ENCODE results near the gene R3HDM4. TPM values are rescaled to one million over a fixed set of nuclear protein-coding genes. Genes with fewer than 3 reads are reported as not detected.

The R3HDM4 gene
- total and polyA plus RNA-seq, 9 of the 15 experiments (the other 6 are each of a cell fraction or from before 2014, with no cell fraction given) = 3.2 to 154 (median 59.0) TPM

DNA sequence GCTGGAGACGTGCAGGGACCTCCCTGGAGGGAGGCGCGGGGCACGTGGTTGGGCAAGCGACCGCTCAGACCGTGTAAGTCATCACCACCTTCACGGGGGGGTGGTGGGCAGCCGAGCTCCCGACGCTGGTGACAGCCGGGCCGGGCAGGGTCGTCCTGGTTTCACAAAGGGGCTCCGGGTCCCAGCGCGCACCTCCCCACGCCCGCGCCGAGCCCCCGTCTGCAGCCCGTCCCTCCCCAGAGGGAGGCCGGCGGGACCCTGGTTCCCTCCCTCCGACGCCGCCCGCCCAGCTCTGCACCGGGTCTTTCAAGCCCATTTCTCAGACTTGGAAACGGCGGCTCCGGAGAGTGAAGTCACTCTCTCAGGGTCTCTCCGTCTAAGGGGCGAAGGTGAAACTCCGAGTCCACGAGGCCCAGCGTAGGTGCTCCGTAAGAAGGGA lies 12.1 kb upstream of the R3HDM4 start (continued):
- TF ChIP-seq, protein P1, sequence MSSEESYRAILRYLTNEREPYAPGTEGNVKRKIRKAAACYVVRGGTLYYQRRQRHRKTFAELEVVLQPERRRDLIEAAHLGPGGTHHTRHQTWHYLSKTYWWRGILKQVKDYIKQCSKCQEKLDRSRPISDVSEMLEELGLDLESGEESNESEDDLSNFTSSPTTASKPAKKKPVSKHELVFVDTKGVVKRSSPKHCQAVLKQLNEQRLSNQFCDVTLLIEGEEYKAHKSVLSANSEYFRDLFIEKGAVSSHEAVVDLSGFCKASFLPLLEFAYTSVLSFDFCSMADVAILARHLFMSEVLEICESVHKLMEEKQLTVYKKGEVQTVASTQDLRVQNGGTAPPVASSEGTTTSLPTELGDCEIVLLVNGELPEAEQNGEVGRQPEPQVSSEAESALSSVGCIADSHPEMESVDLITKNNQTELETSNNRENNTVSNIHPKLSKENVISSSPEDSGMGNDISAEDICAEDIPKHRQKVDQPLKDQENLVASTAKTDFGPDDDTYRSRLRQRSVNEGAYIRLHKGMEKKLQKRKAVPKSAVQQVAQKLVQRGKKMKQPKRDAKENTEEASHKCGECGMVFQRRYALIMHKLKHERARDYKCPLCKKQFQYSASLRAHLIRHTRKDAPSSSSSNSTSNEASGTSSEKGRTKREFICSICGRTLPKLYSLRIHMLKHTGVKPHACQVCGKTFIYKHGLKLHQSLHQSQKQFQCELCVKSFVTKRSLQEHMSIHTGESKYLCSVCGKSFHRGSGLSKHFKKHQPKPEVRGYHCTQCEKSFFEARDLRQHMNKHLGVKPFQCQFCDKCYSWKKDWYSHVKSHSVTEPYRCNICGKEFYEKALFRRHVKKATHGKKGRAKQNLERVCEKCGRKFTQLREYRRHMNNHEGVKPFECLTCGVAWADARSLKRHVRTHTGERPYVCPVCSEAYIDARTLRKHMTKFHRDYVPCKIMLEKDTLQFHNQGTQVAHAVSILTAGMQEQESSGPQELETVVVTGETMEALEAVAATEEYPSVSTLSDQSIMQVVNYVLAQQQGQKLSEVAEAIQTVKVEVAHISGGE (CRISPR knock-in tag; IDR thresholded peaks at IDR 0.05) = peak in 1 of 3 experiments; percentile 55; a peak in 1 of 6 replicates
- TF ChIP-seq ZNF699 (CRISPR knock-in tag; IDR thresholded peaks at IDR 0.05; ENCODE audit: insufficient replicate concordance) (no peak), SMAD3 (CRISPR knock-in tag; conservative IDR thresholded peaks at IDR 0.05) (no peak), ZNF830 (CRISPR knock-in tag; IDR thresholded peaks at IDR 0.05) (no peak), SRF (CRISPR knock-in tag; IDR thresholded peaks at IDR 0.05) (no peak), POU5F1 (IDR thresholded peaks at IDR 0.05; ENCODE audit: borderline replicate concordance, low read depth, low read length, partially characterized antibody) (no peak), ZNF143 (CRISPR knock-in tag; IDR thresholded peaks at IDR 0.05) (peak; percentile 50; the same call in 1 of the 2 replicates), ZNF75A (CRISPR knock-in tag; IDR thresholded peaks at IDR 0.05) (no peak), ZNF644 (tag; IDR thresholded peaks at IDR 0.05; ENCODE audit: low read depth) (no peak), ELF2 (CRISPR knock-in tag; IDR thresholded peaks at IDR 0.05) (no peak), MXI1 (IDR thresholded peaks at IDR 0.05; ENCODE audit: low read depth, low read length) (no peak), MECOM (CRISPR knock-in tag; IDR thresholded peaks at IDR 0.05) (no peak), EP400 (IDR thresholded peaks at IDR 0.05) (peak; percentile 82), ETS2 (tag; IDR thresholded peaks at IDR 0.05; ENCODE audit: borderline replicate concordance, poor library complexity, severe bottlenecking) (no peak), BRCA1 (IDR thresholded peaks at IDR 0.05) (no peak), BRCA1 (CRISPR knock-in tag; IDR thresholded peaks at IDR 0.05) (no peak), CBX8 (IDR thresholded peaks at IDR 0.05; ENCODE audit: borderline replicate concordance, extremely low read depth, low read depth, low read length, poor library complexity, severe bottlenecking) (no peak)
- TF ChIP-seq, protein P2, sequence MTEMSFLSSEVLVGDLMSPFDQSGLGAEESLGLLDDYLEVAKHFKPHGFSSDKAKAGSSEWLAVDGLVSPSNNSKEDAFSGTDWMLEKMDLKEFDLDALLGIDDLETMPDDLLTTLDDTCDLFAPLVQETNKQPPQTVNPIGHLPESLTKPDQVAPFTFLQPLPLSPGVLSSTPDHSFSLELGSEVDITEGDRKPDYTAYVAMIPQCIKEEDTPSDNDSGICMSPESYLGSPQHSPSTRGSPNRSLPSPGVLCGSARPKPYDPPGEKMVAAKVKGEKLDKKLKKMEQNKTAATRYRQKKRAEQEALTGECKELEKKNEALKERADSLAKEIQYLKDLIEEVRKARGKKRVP (CRISPR knock-in tag; IDR thresholded peaks at IDR 0.05) = no peak
- TF ChIP-seq, protein P3, sequence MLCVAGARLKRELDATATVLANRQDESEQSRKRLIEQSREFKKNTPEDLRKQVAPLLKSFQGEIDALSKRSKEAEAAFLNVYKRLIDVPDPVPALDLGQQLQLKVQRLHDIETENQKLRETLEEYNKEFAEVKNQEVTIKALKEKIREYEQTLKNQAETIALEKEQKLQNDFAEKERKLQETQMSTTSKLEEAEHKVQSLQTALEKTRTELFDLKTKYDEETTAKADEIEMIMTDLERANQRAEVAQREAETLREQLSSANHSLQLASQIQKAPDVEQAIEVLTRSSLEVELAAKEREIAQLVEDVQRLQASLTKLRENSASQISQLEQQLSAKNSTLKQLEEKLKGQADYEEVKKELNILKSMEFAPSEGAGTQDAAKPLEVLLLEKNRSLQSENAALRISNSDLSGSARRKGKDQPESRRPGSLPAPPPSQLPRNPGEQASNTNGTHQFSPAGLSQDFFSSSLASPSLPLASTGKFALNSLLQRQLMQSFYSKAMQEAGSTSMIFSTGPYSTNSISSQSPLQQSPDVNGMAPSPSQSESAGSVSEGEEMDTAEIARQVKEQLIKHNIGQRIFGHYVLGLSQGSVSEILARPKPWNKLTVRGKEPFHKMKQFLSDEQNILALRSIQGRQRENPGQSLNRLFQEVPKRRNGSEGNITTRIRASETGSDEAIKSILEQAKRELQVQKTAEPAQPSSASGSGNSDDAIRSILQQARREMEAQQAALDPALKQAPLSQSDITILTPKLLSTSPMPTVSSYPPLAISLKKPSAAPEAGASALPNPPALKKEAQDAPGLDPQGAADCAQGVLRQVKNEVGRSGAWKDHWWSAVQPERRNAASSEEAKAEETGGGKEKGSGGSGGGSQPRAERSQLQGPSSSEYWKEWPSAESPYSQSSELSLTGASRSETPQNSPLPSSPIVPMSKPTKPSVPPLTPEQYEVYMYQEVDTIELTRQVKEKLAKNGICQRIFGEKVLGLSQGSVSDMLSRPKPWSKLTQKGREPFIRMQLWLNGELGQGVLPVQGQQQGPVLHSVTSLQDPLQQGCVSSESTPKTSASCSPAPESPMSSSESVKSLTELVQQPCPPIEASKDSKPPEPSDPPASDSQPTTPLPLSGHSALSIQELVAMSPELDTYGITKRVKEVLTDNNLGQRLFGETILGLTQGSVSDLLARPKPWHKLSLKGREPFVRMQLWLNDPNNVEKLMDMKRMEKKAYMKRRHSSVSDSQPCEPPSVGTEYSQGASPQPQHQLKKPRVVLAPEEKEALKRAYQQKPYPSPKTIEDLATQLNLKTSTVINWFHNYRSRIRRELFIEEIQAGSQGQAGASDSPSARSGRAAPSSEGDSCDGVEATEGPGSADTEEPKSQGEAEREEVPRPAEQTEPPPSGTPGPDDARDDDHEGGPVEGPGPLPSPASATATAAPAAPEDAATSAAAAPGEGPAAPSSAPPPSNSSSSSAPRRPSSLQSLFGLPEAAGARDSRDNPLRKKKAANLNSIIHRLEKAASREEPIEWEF (CRISPR knock-in tag; IDR thresholded peaks at IDR 0.05) = no peak

Measured in K562 (cell line).